A673 (cell line): ENCODE results near the gene TBX22. TPM values are rescaled to one million over a fixed set of nuclear protein-coding genes. Genes with fewer than 3 reads are reported as not detected.

Experiments used
- BruUV-seq: library from RNA; stranded (reverse); fragments of 400-500 nt; replicated peaks from 2 replicates; lab custom pipeline; 2021; lab: Mats Ljungman, UMichigan
- CTCF ChIA-PET: fragments of 300-600 bp; sonication (Branson Sonifier 250); formaldehyde crosslinking; loops from one replicate; lab custom pipeline; 2022; ENCODE audit warnings: antibody characterized with exemption; lab: Charles Lee
- POLR2A ChIA-PET: fragments of 300-600 bp; sonication (Branson Sonifier 250); formaldehyde crosslinking; loops from one replicate; lab custom pipeline; 2022; ENCODE audit warnings: antibody characterized with exemption; ENCODE audit not compliant: low non-redundant PET; lab: Charles Lee
- DNase-seq: peaks from one replicate; pipeline ENCODE4 v3.0.0-alpha.2; 2015; ENCODE audit warnings: low spot score
- H3K27ac ChIP-seq: fragments of 200-600 bp; sonication (generic); 2 replicates; pipeline ENCODE4 v1.5.1; 2016; ENCODE audit warnings: mixed run types, low read depth, mild to moderate bottlenecking, mixed read lengths, antibody characterized with exemption, low read length; ENCODE audit not compliant: poor library complexity, severe bottlenecking
- H3K27me3 ChIP-seq: fragments of 200-600 bp; sonication (generic); replicated peaks from 2 replicates; pipeline ENCODE4 v1.6.1; 2017; ENCODE audit warnings: mixed run types, low read depth, mild to moderate bottlenecking, mixed read lengths, antibody characterized with exemption, low read length; ENCODE audit not compliant: insufficient read depth, poor library complexity
- H3K36me3 ChIP-seq: fragments of 200-600 bp; sonication (generic); 2 replicates; pipeline ENCODE4 v1.6.1; 2016; ENCODE audit warnings: mixed run types, mild to moderate bottlenecking, mixed read lengths, antibody characterized with exemption, low read length; ENCODE audit not compliant: insufficient read depth, poor library complexity, severe bottlenecking
- H3K4me1 ChIP-seq: fragments of 200-600 bp; sonication (generic); 2 replicates; pipeline ENCODE4 v1.6.1; 2017; ENCODE audit warnings: mixed run types, mild to moderate bottlenecking, mixed read lengths, antibody characterized with exemption, low read length; ENCODE audit not compliant: insufficient read depth, poor library complexity, severe bottlenecking
- H3K4me3 ChIP-seq: fragments of 200-600 bp; sonication (generic); 2 replicates; pipeline ENCODE4 v1.5.1; 2016; ENCODE audit warnings: low read depth, mixed run types, mild to moderate bottlenecking, mixed read lengths, low read length; ENCODE audit not compliant: poor library complexity, severe bottlenecking
- H3K9me3 ChIP-seq: fragments of 200-600 bp; sonication (generic); 2 replicates; pipeline ENCODE4 v1.6.1; 2016; ENCODE audit warnings: mixed run types, low read depth, mild to moderate bottlenecking, mixed read lengths, antibody characterized with exemption, low read length; ENCODE audit not compliant: poor library complexity, severe bottlenecking
- EZH2 ChIP-seq: fragments of 200-600 bp; sonication (generic); IDR thresholded peaks from 2 replicates; pipeline ENCODE4 v1.6.1; 2017; ENCODE audit warnings: borderline replicate concordance, low read depth, mild to moderate bottlenecking, mixed read lengths, antibody characterized with exemption, low read length; ENCODE audit not compliant: poor library complexity, severe bottlenecking
- intact Hi-C: fragments of 100-400 bp; cut with micrococcal nuclease; formaldehyde crosslinking; loops from one replicate; pipeline ENCODE4 v1.10.0; 2022; ENCODE audit not compliant: unreplicated experiment
- total RNA-seq: library from RNA; stranded (reverse); gene quantifications from 2 replicates; pipeline ENCODE4 v1.2.3, GENCODE V29; 2021
- TF ChIP-seq, protein P1 (sequence below): fragments of 300-800, 200-600 bp; sonication (generic); conservative IDR thresholded peaks from 2 replicates; pipeline ENCODE4 v1.5.1; 2017; ENCODE audit warnings: low read depth, mild to moderate bottlenecking, antibody characterized with exemption, low read length, moderate library complexity, mixed read lengths

TBX22 gene
- total RNA-seq, 1 experiment from 2014 or later = not detected

DNA sequence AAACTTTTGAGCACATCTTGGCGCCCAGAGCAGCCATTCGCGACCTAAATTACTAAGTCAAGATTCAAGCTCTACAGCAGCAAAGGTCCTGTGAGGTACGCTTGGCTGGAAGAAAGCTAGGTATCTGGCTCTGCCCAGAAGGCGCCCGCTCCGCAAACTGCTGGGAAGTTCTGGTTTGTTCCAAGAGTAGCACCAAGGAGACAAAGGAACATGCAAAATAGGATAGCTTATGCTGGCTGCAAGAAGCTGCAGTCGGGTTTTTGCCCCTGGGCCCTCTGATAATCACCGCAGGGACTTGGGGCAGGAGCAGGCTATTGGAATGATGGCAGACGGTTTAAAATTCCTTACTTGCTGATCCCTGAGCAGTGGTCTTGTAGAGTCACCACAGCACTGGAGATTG is 3.0 kb upstream of the TBX22 start:
- CTCF ChIA-PET = no interaction called here

GRCh38 chrX:80016182-80016581 is 1.6 kb downstream of the TBX22 start:
- ChIA-PET POLR2A (no interaction called here), CTCF (no interaction called here)
- Histone ChIP-seq H3K9me3 (no peaks in the 10 kb centered on the region), H3K27me3 (peaks cover 8% of the 10 kb centered on the region), H3K4me1 (no peaks in the 10 kb centered on the region), H3K36me3 (no peaks in the 10 kb centered on the region), H3K27ac (no peak overlapping the region), H3K4me3 (no peak overlapping the region)
- no peak for DNase-seq
- BruUV-seq = no TSS peak
- TF ChIP-seq, protein P1, sequence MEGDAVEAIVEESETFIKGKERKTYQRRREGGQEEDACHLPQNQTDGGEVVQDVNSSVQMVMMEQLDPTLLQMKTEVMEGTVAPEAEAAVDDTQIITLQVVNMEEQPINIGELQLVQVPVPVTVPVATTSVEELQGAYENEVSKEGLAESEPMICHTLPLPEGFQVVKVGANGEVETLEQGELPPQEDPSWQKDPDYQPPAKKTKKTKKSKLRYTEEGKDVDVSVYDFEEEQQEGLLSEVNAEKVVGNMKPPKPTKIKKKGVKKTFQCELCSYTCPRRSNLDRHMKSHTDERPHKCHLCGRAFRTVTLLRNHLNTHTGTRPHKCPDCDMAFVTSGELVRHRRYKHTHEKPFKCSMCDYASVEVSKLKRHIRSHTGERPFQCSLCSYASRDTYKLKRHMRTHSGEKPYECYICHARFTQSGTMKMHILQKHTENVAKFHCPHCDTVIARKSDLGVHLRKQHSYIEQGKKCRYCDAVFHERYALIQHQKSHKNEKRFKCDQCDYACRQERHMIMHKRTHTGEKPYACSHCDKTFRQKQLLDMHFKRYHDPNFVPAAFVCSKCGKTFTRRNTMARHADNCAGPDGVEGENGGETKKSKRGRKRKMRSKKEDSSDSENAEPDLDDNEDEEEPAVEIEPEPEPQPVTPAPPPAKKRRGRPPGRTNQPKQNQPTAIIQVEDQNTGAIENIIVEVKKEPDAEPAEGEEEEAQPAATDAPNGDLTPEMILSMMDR = no peak
- no peak for TF ChIP-seq EZH2
- intact Hi-C loops = no loop called here

More for the DNA sequence above, 3.0 kb upstream of the TBX22 start:
- POLR2A ChIA-PET = no interaction called here
- Histone ChIP-seq H3K27ac (no peak overlapping the region), H3K36me3 (no peaks in the 10 kb centered on the region), H3K4me1 (no peaks in the 10 kb centered on the region), H3K27me3 (peaks cover 8% of the 10 kb centered on the region), H3K4me3 (no peak overlapping the region), H3K9me3 (no peaks in the 10 kb centered on the region)
- DNase-seq = no peak
- no peak for TF ChIP-seq EZH2
- TF ChIP-seq, protein P1 = no peak
- intact Hi-C loops = no loop called here
- no TSS peak for BruUV-seq

- TF ChIP-seq, protein P1 = no peak
- TF ChIP-seq EZH2 = no peak
- intact Hi-C loops = no loop called here
- no peaks in the 10 kb centered on the region for H3K36me3 ChIP-seq
- H3K27me3 ChIP-seq = peaks cover 18% of the 10 kb centered on the region
- CTCF ChIA-PET = no interaction called here
- BruUV-seq = no TSS peak
- H3K27ac ChIP-seq = no peak overlapping the region
- no peaks in the 10 kb centered on the region for H3K4me1 ChIP-seq
- POLR2A ChIA-PET = no interaction called here
- DNase-seq = no peak
- no peaks in the 10 kb centered on the region for H3K9me3 ChIP-seq
- H3K4me3 ChIP-seq = no peak overlapping the region
Measured at GRCh38 chrX:80021621-80022020, 7.1 kb downstream of the TBX22 start.
